ENCODE data around the gene SFTPA1.

The SFTPA1 gene

DNA sequence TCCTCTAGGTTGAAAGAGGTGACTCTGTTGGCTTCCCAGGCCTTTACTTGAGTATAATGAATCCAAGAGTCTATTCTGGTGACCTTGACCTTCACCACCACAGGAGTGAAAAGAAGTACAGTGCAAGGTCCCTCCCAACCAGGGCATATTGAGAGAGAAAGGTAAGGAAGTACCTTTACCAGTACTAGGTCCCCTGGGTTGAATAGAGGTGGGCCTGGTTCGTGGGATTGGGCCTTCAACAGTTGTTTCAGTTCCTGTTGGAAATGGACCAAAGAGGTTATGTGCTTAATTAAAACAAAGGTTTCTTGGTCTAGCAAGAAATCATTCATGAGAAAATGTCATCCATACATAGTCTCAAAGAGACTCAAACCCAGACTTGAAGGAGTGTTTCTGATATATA lies 6.4 kb upstream of the SFTPA1 start:
- TF ChIP-seq, protein P1, sequence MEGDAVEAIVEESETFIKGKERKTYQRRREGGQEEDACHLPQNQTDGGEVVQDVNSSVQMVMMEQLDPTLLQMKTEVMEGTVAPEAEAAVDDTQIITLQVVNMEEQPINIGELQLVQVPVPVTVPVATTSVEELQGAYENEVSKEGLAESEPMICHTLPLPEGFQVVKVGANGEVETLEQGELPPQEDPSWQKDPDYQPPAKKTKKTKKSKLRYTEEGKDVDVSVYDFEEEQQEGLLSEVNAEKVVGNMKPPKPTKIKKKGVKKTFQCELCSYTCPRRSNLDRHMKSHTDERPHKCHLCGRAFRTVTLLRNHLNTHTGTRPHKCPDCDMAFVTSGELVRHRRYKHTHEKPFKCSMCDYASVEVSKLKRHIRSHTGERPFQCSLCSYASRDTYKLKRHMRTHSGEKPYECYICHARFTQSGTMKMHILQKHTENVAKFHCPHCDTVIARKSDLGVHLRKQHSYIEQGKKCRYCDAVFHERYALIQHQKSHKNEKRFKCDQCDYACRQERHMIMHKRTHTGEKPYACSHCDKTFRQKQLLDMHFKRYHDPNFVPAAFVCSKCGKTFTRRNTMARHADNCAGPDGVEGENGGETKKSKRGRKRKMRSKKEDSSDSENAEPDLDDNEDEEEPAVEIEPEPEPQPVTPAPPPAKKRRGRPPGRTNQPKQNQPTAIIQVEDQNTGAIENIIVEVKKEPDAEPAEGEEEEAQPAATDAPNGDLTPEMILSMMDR (IDR thresholded peaks at IDR 0.05), result no peak

DNA sequence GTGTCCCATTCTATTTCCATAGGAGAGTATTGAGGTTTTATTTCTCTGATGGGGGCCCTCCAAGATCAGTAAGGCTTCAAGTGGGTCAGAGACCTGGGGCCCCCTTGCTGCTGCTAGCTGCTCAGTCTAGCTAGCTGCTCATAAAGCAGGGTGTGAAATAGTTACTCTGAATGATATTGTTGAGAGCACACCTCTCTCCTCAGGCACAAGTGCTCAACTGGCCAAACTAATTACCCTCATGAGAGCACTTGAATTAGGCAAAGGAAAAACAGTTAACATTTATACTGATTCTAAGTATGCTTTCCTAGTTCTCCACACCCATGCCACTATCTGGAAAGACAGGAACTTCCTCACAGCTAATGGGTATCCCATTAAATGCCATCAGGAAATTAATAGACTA lies 5.4 kb upstream of the SFTPA1 start:
- TF ChIP-seq, protein P1 (IDR thresholded peaks at IDR 0.05), result no peak

DNA sequence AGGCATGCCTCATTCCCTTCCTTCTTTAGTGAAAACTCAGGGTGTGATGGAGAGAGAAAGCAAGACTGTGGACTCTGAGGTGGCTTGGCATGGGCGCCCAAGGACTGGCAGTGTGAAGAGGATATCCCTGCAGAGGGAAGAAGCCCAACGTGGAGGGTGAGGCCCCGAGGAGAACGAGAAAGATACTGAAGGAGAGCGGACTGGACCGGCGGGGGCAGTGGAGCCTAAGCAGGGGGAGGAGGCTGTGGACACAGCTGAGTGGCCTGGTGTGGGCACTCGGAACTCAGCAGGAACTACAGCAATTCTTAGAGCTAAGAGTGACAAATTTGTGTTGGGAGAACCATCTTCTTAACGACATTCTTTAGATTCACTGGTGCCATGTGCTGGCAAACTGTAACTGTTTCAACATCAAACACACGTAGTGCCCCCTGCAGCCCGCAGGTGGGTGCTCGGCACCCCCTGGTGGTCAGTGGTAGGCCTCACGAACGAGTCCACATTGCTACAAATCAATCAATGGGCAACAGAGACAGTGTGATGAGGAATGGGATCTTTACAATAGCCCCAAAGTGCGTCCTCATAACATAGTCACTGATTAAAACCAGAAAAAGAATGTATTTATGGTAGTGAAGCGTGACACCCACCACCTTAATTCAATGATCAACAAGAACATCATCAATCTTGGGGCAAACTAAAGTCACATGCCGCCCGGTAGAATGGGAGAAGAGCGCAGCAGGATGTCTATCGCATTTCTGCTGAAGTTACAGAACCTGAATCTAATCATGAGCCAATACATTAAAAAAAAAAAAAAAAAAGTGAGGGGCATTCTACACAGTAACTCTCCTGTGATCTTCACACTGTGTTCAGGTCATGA lies 2.0 kb upstream of the SFTPA1 start:
- TF ChIP-seq, protein P1 (IDR thresholded peaks at IDR 0.05), result peak; percentile 71

DNA sequence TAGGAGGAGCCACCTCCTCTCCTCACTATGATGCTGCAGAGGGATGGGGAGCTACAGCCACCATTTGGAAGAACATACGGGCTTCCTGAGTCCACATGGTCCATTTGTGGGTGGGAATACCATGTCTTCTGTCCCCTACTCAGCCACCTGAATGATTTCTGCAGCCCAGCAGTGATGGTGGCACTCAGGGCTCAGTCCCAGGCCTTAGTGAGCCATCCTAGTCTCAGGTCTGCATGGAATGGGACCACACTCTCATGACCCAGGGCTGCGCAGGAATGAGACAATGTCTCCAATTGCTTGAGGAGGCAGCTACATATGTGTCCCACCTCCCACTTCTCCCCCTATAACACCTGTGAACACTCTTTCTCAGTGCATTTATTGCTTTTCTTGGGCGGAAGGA lies 4.8 kb downstream of the SFTPA1 start:
- TF ChIP-seq, protein P1 (IDR thresholded peaks at IDR 0.05), result no peak

DNA sequence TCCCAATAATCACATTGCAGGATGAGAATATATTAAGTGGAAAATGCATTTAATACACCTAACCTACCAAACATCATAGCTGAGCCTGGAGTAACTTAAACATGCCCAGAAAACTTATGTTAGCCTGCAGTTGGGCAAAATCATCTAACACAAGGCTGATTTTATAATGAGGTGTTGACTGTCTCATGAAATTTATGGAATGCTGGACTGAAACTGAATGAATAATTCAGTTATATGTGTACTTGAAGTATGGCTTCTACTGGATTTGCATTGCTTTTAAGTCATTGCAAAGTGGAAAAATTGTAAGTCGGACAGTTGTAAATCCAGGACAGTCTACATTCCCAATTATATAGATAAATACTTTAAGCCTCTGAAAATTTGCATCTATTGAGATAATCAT lies 5.4 kb downstream of the SFTPA1 start:
- TF ChIP-seq, protein P1 (IDR thresholded peaks at IDR 0.05), result no peak

DNA sequence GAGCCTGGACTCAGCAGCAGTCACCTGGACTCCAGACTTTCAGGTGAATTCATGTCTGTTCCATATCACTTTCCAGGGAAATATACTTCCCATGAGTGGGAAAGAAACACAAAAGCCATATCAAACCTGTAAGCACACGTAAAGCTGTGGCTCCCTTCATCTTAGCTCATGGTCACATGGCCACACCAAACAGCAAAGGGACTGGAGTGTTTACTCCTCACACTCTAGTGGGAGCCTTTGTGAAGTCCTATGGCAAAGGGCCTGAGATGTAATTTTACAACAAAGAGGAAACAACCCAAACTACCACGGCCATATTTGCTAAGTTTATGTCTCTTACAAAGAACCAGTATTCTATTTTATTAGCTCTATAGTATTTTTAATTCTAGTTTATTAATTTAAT lies 16.3 kb downstream of the SFTPA1 start:
- TF ChIP-seq, protein P1 (IDR thresholded peaks at IDR 0.05), result no peak

DNA sequence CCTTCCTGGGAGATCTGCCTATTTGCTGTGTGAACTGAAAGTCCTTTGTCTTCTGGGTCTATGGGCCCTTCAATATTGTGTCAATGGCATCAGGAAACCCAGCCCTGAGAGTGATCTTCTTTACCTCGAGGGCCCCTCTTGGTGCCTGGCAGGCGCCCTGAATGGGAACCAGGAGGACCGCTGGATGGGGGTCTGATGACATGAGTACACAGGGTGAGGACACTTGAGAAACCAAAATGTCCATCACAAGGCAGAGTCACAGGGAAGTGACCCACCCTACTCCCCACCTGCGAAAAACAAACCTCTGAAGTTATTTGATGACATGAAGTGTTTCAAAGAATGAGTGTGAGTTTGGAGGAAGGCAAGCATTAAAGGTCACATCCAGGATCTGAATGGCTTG lies 17.3 kb downstream of the SFTPA1 start:
- TF ChIP-seq, protein P1 (IDR thresholded peaks at IDR 0.05), result no peak
